CD14-positive monocyte (primary cell): ENCODE measurements around the gene WDFY4. TPM values are rescaled to one million over a fixed set of nuclear protein-coding genes. Genes with fewer than 3 reads are reported as not detected.

Source experiments
- DNase-seq, 3 donors: peaks; one replicate each; pipeline ENCODE4 v3.0.0-alpha.2; 2011 to 2022
- H2AFZ ChIP-seq: 2 replicates; pipeline ENCODE4 v1.6.0; 2012; ENCODE audit warnings: mild to moderate bottlenecking, low read depth, low read length, inconsistent platforms; ENCODE audit not compliant: insufficient read depth, poor library complexity, severe bottlenecking
- H3K27ac ChIP-seq, 2 donors: 1 replicate in 1 of 2; 2 replicates in 1 of 2; pipeline ENCODE4 v1.5.1; 2012 to 2013; ENCODE audit warnings: low read length in 2 of 2, control low read depth in 1 of 2, inconsistent platforms in 1 of 2, low read depth in 1 of 2, mild to moderate bottlenecking in 1 of 2
- H3K27me3 ChIP-seq, 2 donors: one replicate each; pipeline versions ENCODE4 v1.6.0 to v1.6.1; 2011 to 2013; ENCODE audit warnings: low read length in 2 of 2; ENCODE audit not compliant: control insufficient read depth in 2 of 2, insufficient read depth in 2 of 2
- H3K36me3 ChIP-seq, 2 donors: replicated peaks in 1 of 2; 1 replicate in 1 of 2; 2 replicates in 1 of 2; pipeline versions ENCODE4 v1.5.1 to v1.6.1; 2012 to 2013; ENCODE audit warnings: low read length in 2 of 2, control low read depth in 1 of 2, inconsistent platforms in 1 of 2, mild to moderate bottlenecking in 1 of 2; ENCODE audit not compliant: insufficient read depth in 2 of 2, control insufficient read depth in 1 of 2
- H3K4me1 ChIP-seq, 2 donors: 1 replicate in 1 of 2; 2 replicates in 1 of 2; pipeline versions ENCODE4 v1.5.1 to v1.6.1; 2012 to 2013; ENCODE audit warnings: low read length in 2 of 2, control low read depth in 1 of 2, inconsistent platforms in 1 of 2, mild to moderate bottlenecking in 1 of 2, moderate library complexity in 1 of 2; ENCODE audit not compliant: insufficient read depth in 2 of 2, control insufficient read depth in 1 of 2
- H3K4me2 ChIP-seq: replicated peaks from 2 replicates; pipeline ENCODE3; 2012; ENCODE audit warnings: low read length, moderate library complexity, mild to moderate bottlenecking; ENCODE audit not compliant: poor library complexity, severe bottlenecking; ENCODE audit errors: extremely low read depth
- H3K4me3 ChIP-seq, 3 experiments: fragments of 200-600 bp in 1 of 3; sonication (generic) in 1 of 3; replicated peaks in 1 of 3; 1 replicate in 2 of 3; 2 replicates in 1 of 3; pipeline ENCODE4 v1.5.1; 2011 to 2013; ENCODE audit warnings: low read length in 3 of 3, mild to moderate bottlenecking in 3 of 3, control low read depth in 2 of 3, low read depth in 2 of 3, inconsistent platforms in 1 of 3, moderate library complexity in 1 of 3
- H3K79me2 ChIP-seq: 2 replicates; pipeline ENCODE4 v1.6.0; 2012; ENCODE audit warnings: mild to moderate bottlenecking, control low read depth, inconsistent platforms, low read length, moderate library complexity; ENCODE audit not compliant: insufficient read depth
- H3K9ac ChIP-seq: 2 replicates; pipeline ENCODE4 v1.6.0; 2017; ENCODE audit warnings: low read length, mild to moderate bottlenecking; ENCODE audit not compliant: insufficient read depth, poor library complexity, severe bottlenecking
- H3K9me3 ChIP-seq, 2 donors: replicated peaks in 1 of 2; 1 replicate in 1 of 2; 2 replicates in 1 of 2; pipeline versions ENCODE4 v1.5.1 to v1.6.1; 2012 to 2013; ENCODE audit warnings: low read length in 2 of 2, control low read depth in 1 of 2; ENCODE audit not compliant: control insufficient read depth in 1 of 2, insufficient read depth in 1 of 2
- H4K20me1 ChIP-seq: 2 replicates; pipeline ENCODE4 v1.6.0; 2012; ENCODE audit warnings: mild to moderate bottlenecking, low read length, control low read depth, moderate library complexity; ENCODE audit not compliant: insufficient read depth
- H3K27ac Mint-ChIP-seq, 7 donors: one replicate each; pipeline ENCODE4 v1.8.0; 2020; ENCODE audit warnings: mild to moderate bottlenecking in 7 of 7, mixed read lengths in 7 of 7, moderate library complexity in 6 of 7, inconsistent platforms in 2 of 7
- H3K27me3 Mint-ChIP-seq, 3 donors: one replicate each; pipeline ENCODE4 v1.8.0; 2021 to 2022; ENCODE audit warnings: low read depth in 3 of 3, mild to moderate bottlenecking in 3 of 3, mixed read lengths in 3 of 3, moderate library complexity in 3 of 3, inconsistent platforms in 1 of 3
- H3K36me3 Mint-ChIP-seq, 2 donors: one replicate each; pipeline ENCODE4 v1.8.0; 2020; ENCODE audit warnings: mixed read lengths in 2 of 2, inconsistent platforms in 1 of 2, mild to moderate bottlenecking in 1 of 2
- H3K4me1 Mint-ChIP-seq: one replicate; pipeline ENCODE4 v1.8.0; 2020; ENCODE audit warnings: mild to moderate bottlenecking, mixed read lengths
- H3K4me3 Mint-ChIP-seq, 2 donors: one replicate each; pipeline ENCODE4 v1.8.0; 2020; ENCODE audit warnings: mild to moderate bottlenecking in 2 of 2, mixed read lengths in 2 of 2, moderate library complexity in 1 of 2
- H3K9me3 Mint-ChIP-seq, 7 donors: one replicate each; pipeline ENCODE4 v1.8.0; 2020 to 2022; ENCODE audit warnings: mixed read lengths in 7 of 7, mild to moderate bottlenecking in 6 of 7, moderate library complexity in 6 of 7, inconsistent platforms in 2 of 7
- CTCF ChIP-seq: fragments of 200-600 bp; IDR thresholded peaks from one replicate; pipeline ENCODE4 v1.8.0; 2022; ENCODE audit warnings: antibody characterized with exemption, mild to moderate bottlenecking
- WGBS: methylation state at CpG from one replicate; pipeline ENCODE4 v1.1.5; 2013; ENCODE audit warnings: missing lambda C conversion rate; ENCODE audit not compliant: insufficient coverage; 5-methylcytosine and 5-hydroxymethylcytosine counted together
- intact Hi-C, 2 donors: fragments of 100-400 bp; cut with micrococcal nuclease; formaldehyde crosslinking; loops; one replicate each; pipeline versions ENCODE4 v1.15.0 to v1.15.1; 2023
- polyA plus RNA-seq, 3 donors: library from polyadenylated mRNA; depleted of rRNA in 1 of 3; unstranded in 2 of 3; stranded (reverse) in 1 of 3; fragments of 300-500 nt in 2 of 3; fragments of >200 nt in 1 of 3; fragmentation: Illumina TruSeq in 2 of 3; gene quantifications; 1 replicate in 2 of 3; 2 replicates in 1 of 3; pipeline ENCODE4 v1.2.3, GENCODE V29; 2012 to 2021

The WDFY4 gene
- polyA plus RNA-seq, 3 donors, result 7.5 to 36.1 (median 9.8) TPM

GRCh38 chr10:48957361-48958151 lies 272.9 kb downstream of the WDFY4 start:
- WGBS, result 94% methylated on average over 15 of the region's 16 CpGs
- peaks cover 88 to 92% of the 10 kb centered on the region in 2 donors for H3K36me3 Mint-ChIP-seq
- Histone ChIP-seq H2AFZ (no peak overlapping the region), H3K9ac (no peak overlapping the region), H3K4me3 (no peak overlapping the region), H3K79me2 (no peaks in the 10 kb centered on the region), H3K36me3 (peaks cover 93 to 100% of the 10 kb centered on the region in 2 donors), H3K9me3 (no peaks in the 10 kb centered on the region), H3K4me1 (no peaks in the 10 kb centered on the region), H4K20me1 (no peaks in the 10 kb centered on the region), H3K27me3 (no peaks in the 10 kb centered on the region), H3K27ac (no peak overlapping the region), H3K4me2 (no peak overlapping the region)
- no peaks in the 10 kb centered on the region for H3K4me1 Mint-ChIP-seq
- no peaks in the 10 kb centered on the region for H3K9me3 Mint-ChIP-seq
- intact Hi-C loops, result no loop called here
- H3K27ac Mint-ChIP-seq, result no peak overlapping the region
- TF ChIP-seq CTCF, result no peak
- H3K4me3 Mint-ChIP-seq, result no peak overlapping the region
- no peaks in the 10 kb centered on the region for H3K27me3 Mint-ChIP-seq
- DNase-seq, result no peak

GRCh38 chr10:48958598-48959190 lies 274.0 kb downstream of the WDFY4 start:
- no peaks in the 10 kb centered on the region for H3K9me3 ChIP-seq
- H3K4me1 Mint-ChIP-seq, result no peaks in the 10 kb centered on the region
- H3K9me3 Mint-ChIP-seq, result no peaks in the 10 kb centered on the region
- H3K79me2 ChIP-seq, result no peaks in the 10 kb centered on the region
- no peaks in the 10 kb centered on the region for H4K20me1 ChIP-seq
- H3K27ac Mint-ChIP-seq, result no peak overlapping the region
- no peak overlapping the region for H3K9ac ChIP-seq
- H3K4me3 Mint-ChIP-seq, result no peak overlapping the region
- no peak for TF ChIP-seq CTCF
- H3K27me3 Mint-ChIP-seq, result no peaks in the 10 kb centered on the region
- intact Hi-C loops, result no loop called here
- no peak overlapping the region for H3K4me3 ChIP-seq
- H3K27ac ChIP-seq, result no peak overlapping the region
- no peak overlapping the region for H2AFZ ChIP-seq
- H3K36me3 Mint-ChIP-seq, result peaks cover 87 to 91% of the 10 kb centered on the region in 2 donors
- DNase-seq, result no peak
- H3K4me1 ChIP-seq, result no peaks in the 10 kb centered on the region
- WGBS, result no CpG with 5 or more reads among the region's 1 CpG
- peaks cover 93 to 100% of the 10 kb centered on the region in 2 donors for H3K36me3 ChIP-seq
- no peaks in the 10 kb centered on the region for H3K27me3 ChIP-seq
- H3K4me2 ChIP-seq, result no peak overlapping the region
